Stimulated activated CD8-positive, alpha-beta memory T cell treated with anti-CD3 and anti-CD28 coated beads, Interleukin-15, amount 100 ng/mL, for 4 hours (primary cell): ENCODE measurements around the gene GRK2.
"Not testable (repeated sequence)": the region's sequence is repeated elsewhere in the genome, so short reads cannot be mapped to it uniquely, and the experiment has no call there.

Source experiments
- DNase-seq, 2 donors: peaks; one replicate each; pipeline ENCODE4 v3.0.0-alpha.2; 2020; ENCODE audit warnings: low read depth in 2 of 2

Gene GRK2

DNA sequence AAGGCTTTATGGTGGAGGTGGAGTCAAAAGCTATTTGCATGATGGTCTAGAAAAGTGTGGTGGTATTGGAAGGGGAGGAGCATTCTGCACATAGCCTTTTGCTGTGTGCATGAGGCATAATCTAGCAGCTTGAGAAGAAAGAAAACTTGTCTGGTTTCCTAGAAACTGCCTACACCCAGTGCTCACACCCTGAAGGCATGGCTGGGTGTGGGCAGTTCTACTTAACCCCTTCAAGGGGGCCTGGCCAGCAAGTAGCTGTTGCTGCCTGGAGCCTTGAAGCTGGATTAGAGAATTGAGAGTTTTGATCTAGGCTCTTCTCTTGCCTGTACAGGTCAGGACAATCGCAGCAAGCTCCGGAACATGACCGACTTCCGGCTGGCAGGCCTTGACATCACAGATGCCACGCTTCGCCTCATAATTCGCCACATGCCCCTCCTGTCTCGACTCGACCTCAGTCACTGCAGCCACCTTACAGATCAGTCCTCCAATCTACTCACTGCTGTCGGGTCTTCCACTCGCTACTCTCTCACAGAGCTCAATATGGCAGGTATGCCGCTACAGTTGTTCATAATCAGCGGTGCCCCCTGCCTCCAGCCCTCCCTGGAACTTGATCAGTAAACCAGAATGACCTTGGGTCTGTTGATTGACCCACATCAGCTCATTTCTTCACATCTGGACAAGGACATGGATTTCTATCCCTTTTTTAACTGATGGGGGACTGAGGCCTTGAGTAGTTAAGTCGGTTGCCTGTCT, 12.2 kb upstream of the GRK2 start:
- DNase-seq: no peak

GRCh38 chr11:67254798-67255197, 11.5 kb upstream of the GRK2 start:
- no peak for DNase-seq

GRCh38 chr11:67255353-67255752, 10.9 kb upstream of the GRK2 start:
- DNase-seq: no peak

DNA sequence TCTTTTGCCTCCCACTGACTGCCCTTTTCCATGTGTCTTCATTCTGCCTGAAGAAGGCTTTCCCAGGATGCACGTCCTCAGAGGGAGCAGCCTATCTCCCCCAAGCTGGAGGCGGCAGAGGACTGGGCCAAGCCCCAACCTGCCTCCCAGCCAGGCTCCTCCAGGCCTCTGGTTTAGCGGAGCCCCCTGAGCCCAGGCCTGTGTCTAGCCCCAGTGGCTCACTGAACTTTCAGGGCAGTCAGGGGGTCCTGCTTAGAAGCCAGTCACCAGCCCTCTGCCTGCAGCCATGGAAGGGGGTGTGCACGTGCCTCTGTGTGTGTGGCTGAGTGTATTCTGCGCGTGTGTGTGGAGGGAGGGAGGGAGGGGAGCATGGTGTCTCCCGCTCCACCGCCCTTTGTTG, 10.4 kb upstream of the GRK2 start:
- no peak for DNase-seq

- no peak for DNase-seq
Observed at GRCh38 chr11:67256477-67257135, 9.7 kb upstream of the GRK2 start.

DNA sequence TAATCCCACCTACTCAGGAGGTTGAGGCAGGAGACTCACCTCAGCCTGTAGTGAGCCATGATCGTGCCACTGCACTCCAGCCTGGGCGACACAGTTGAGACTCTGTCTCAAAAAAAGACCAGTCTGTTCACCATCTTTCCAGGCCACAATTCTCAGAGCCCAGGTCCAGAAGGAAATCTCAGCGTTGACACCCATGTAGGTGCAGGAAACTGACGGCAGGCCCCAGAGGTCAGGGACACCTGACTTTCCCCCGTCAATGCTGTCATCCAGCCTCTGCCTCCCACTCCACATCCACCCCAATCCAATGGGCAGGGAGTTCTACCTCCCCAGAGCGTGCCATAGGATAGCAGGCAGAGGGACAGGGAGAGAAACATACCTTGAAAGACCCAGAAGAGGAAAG, 5.9 kb upstream of the GRK2 start:
- DNase-seq: no peak

DNA sequence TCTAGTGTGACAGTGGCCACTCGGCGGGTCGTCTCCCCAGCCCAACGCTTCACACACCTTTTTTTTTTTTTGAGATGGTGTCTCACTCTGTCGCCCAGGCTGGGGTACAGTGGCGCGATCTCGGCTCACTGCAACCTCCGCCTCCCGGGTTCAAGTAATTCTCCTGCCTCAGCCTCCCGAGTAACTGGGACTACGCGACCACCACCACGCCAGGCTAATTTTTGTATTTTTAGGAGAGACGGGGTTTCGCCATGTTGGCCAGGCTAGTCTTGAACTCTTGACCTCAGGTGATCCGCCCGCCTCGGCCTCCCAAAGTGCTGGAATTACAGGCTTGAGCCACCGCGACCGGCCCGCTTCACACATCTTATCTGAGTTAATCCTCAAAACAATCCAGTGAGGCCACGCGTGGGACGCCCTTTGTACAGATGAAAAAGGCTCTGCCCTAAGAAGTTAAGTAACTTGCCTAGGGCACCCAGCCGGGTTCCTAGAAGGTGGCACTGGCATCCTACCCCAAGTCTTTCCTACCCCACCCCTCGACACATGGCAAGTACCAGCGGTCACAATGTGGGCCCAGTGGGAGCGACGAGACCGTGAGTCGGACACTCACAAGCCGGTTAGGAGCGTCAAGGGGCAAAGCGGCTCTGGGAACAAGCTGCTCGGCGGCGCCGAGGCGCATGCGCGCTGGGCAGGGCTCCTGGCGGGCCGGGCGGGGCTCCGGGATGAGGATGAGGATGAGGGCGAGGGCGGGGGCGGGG, 5.2 kb upstream of the GRK2 start:
- DNase-seq: not testable (repeated sequence)

DNA sequence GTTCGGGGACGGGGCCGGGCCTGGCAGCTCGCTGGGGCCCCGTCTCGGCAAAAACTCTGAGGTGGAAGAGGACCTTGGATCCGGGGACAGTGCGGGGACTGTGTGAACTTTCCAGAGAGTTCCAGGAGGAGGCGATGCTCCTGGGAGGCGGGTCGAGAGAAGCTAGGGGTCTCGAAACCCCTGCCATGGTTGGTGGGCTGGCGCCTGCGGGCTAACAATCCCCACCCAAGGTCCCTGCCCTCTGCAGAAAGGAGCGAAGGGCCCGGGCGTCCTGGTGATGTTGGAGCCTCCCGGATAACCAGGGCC, 4.7 kb upstream of the GRK2 start:
- DNase-seq: no peak

- DNase-seq: no peak
Observed at GRCh38 chr11:67261946-67262681, 4.2 kb upstream of the GRK2 start.

- DNase-seq: no peak
Observed at GRCh38 chr11:67262731-67263675, 3.3 kb upstream of the GRK2 start.

DNA sequence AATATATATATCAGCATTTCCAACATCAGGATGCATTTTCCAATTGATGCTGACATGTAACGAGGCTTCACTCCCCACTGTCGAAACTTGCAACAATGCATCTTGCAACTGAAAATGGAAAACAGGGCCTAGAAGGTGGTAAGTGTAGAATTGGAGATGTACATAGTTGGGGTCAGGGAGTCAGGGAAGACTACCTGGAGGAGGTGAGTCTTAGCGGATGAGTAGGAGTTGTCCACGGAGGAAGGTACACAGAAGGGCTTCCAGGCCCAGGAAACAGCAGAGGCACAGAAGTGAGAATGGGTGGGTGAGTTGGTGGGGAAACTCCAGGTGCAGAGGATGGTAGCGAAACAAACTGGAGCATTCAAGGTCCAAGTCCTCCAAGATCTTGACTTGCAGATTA, 2.0 kb upstream of the GRK2 start:
- no peak for DNase-seq

GRCh38 chr11:67264877-67265632, 1.2 kb upstream of the GRK2 start:
- DNase-seq: no peak

GRCh38 chr11:67265633-67266448, 432 bp upstream of the GRK2 start:
- no peak for DNase-seq

DNA sequence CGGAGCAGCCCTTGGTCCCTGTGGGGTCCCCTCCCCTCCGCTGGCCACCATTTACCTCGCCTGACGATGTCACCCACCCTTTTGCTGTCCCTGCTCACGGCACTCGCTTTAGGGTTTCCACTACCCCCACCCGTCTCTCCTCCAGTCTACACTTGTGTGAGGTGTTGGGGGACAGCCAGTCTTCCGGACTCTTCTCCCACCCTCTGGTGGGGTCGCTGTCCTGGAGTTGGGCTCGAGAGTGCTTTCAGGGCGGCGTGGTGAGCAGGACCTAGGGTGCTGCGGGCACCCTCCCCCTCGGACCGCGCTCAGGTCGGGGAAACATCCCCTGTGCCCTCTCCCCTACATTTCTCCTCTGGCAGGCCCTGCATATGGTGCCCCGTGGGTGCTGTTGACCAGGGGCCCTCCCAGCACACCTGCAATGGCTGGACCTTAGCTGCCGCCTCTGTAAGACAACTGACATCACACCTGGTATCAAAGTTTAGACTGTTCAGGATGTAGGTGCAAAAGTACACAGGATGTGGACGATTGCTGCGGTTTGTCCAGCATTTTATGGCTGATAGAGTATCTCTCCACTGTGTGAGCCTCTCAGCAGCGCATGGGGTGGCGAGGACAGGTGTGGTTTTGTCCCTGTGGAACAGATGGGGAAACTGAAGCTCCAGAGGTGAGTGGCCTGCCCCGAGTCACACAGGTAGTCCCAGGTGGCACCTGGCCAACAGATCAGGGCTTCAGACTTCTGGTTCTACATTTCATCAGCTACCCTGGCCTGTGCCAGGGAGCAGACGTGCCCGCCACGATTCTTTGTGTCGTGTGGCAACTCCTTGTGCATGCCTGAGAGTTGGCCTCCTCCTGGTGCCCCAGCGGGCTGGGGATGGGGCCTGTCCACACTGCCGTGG, 1.2 kb downstream of the GRK2 start:
- DNase-seq: no peak

- no peak for DNase-seq
Observed at GRCh38 chr11:67268081-67268961, 2.0 kb downstream of the GRK2 start.

GRCh38 chr11:67268962-67269268, 2.6 kb downstream of the GRK2 start:
- DNase-seq: no peak

DNA sequence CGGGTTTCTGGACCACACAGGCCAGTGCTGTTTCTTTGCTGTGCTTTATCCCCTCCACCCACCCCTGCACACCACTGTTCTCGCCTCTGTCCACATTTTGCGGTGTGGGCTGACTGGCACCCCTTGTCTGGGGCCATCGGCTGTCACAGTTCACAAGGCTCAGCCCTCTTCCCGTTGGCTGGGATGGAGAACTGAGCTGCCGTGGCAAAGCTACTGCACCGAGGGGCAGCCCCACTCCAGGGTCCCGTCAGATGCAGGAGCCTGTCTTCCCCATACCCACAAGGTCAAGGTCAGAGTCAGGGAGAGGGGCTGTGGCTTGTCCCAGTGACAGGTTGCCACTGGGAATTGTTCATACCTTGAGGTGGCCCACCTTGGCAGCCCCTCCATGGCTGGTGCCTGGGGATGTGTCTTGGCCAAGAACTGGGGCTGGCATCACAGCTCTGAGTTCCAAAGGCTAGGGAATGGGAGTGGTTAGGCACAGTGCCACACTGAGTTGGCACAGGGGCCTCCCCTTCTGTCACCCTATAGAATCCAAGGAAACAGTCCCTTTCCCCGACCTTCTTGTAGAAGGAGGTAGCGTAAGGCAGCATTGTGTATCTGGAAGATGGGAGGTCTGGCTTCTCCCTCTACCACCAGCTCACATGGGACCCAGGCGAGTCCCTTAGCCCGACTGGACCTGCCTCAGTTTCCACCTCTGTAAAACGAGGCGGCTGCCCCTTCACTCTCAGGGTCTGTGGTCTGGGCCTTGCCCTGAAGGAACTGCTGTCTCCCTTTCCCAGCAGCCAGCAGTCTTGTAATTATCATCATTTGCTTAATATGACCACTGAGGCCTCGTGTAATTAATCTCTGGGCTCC, 3.4 kb downstream of the GRK2 start:
- no peak for DNase-seq
